Measurements from ENCODE around the gene TACC2. TPM values are rescaled to one million over a fixed set of nuclear protein-coding genes. Genes with fewer than 3 reads are reported as not detected.

Gene TACC2
- total RNA-seq, 1 donor from 2014 or later = not detected

DNA sequence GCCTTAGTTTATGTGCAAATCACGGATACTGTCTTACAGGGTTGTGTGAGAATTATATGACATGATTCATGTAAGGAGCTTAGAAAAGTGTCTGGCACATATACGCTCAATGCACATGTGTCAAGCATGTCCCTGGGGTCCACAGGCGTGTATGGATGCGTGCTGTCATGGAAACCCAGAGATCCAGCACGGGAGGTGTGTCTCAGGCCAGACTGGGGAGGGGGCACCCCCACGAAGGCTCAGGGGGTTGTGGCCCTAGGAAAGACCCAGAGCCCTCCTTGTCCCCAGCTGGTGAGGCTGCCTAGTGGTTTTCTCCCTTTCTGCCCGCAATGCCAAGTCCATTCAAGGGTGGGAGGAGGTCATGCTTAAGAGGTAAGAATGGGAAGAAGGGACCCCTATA lies 291.2 kb downstream of the TACC2 start:
- intact Hi-C loops (cut with micrococcal nuclease) = no loop called here
- Mint-ChIP-seq H3K4me1 (ENCODE audit: low read depth) (no peaks in the 10 kb centered on the region), H3K27me3 (ENCODE audit: insufficient read depth) (peaks cover 7% of the 10 kb centered on the region), H3K36me3 (ENCODE audit: low read depth) (no peaks in the 10 kb centered on the region), H3K9me3 (no peaks in the 10 kb centered on the region), H3K4me3 (no peak overlapping the region), H3K27ac (no peak overlapping the region)
- no peak for DNase-seq (ENCODE audit: low spot score)

DNA sequence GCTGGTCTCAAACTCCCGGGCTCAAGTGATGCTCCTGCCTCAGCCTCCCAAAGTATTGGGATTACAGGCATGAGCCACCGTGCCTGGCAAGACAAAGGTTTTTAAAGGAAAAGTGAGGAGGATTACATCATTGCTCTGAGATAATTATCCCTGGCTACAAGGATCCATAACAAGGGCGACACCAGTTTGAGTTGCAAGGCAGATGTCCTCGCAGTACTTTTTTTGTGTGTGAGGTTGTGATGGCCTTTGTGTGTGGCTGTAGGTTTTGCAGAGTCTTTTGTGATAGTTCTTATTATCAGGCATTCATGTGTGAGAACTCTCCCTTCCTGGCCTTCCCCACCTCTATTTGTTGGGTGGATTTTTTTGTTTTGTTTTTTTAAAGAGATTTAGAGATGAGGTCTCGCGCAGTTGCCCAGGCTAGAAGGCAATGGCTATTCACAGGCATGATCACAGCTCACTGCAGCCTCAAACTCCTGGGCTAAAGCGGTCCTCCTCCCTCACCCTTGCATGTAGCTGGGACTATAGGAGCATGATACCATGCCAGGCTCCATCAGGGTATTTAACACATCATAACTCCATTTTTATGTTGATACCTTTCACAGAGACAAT lies 292.2 kb downstream of the TACC2 start:
- H3K27ac Mint-ChIP-seq = no peak overlapping the region
- no peaks in the 10 kb centered on the region for H3K36me3 Mint-ChIP-seq (ENCODE audit: low read depth)
- no peak for DNase-seq (ENCODE audit: low spot score)
- H3K4me1 Mint-ChIP-seq (ENCODE audit: low read depth) = no peaks in the 10 kb centered on the region
- no peak overlapping the region for H3K4me3 Mint-ChIP-seq
- intact Hi-C loops (cut with micrococcal nuclease) = no loop called here
- peaks cover 7% of the 10 kb centered on the region for H3K27me3 Mint-ChIP-seq (ENCODE audit: insufficient read depth)
- H3K9me3 Mint-ChIP-seq = no peaks in the 10 kb centered on the region

- Mint-ChIP-seq H3K27ac (no peak overlapping the region), H3K4me1 (ENCODE audit: low read depth) (no peaks in the 10 kb centered on the region), H3K27me3 (ENCODE audit: insufficient read depth) (peaks cover 7% of the 10 kb centered on the region), H3K4me3 (no peak overlapping the region), H3K36me3 (ENCODE audit: low read depth) (no peaks in the 10 kb centered on the region), H3K9me3 (no peaks in the 10 kb centered on the region)
- DNase-seq (ENCODE audit: low spot score) = no peak
- intact Hi-C loops (cut with micrococcal nuclease) = no loop called here
Measured at GRCh38 chr10:122281751-122282150, 292.8 kb downstream of the TACC2 start.

GRCh38 chr10:122282253-122282671 lies 293.3 kb downstream of the TACC2 start:
- Mint-ChIP-seq H3K4me1 (ENCODE audit: low read depth) (no peaks in the 10 kb centered on the region), H3K27me3 (ENCODE audit: insufficient read depth) (peaks cover 7% of the 10 kb centered on the region), H3K9me3 (no peaks in the 10 kb centered on the region), H3K27ac (no peak overlapping the region), H3K4me3 (no peak overlapping the region), H3K36me3 (ENCODE audit: low read depth) (no peaks in the 10 kb centered on the region)
- DNase-seq (ENCODE audit: low spot score) = no peak
- intact Hi-C loops (cut with micrococcal nuclease) = no loop called here

DNA sequence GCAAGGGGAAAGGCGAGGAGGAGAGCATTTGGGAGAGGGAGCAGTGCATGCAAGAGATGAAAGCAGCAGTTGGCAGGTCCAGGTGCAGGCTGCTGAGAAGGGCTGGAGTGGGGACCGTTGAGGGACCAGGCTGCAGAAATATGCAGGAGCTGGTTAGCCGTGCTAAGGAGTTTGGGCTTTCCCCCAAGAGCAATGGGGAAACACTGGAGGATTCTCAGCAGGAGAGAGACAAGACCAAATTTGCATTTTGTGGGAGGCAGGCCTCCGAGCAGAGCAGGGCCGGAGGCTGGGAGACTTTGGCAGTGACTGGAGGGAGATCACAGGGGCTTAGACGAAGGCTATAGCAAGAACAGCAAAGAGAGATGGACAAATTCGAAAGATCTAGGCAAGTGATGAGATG lies 293.9 kb downstream of the TACC2 start:
- H3K9me3 Mint-ChIP-seq = no peaks in the 10 kb centered on the region
- peaks cover 7% of the 10 kb centered on the region for H3K27me3 Mint-ChIP-seq (ENCODE audit: insufficient read depth)
- intact Hi-C loops (cut with micrococcal nuclease) = no loop called here
- H3K4me1 Mint-ChIP-seq (ENCODE audit: low read depth) = no peaks in the 10 kb centered on the region
- H3K4me3 Mint-ChIP-seq = no peak overlapping the region
- no peak overlapping the region for H3K27ac Mint-ChIP-seq
- no peak for DNase-seq (ENCODE audit: low spot score)
- no peaks in the 10 kb centered on the region for H3K36me3 Mint-ChIP-seq (ENCODE audit: low read depth)

GRCh38 chr10:122285506-122286444 lies 296.8 kb downstream of the TACC2 start:
- H3K4me1 Mint-ChIP-seq (ENCODE audit: low read depth) = no peaks in the 10 kb centered on the region
- no peaks in the 10 kb centered on the region for H3K27me3 Mint-ChIP-seq (ENCODE audit: insufficient read depth)
- H3K4me3 Mint-ChIP-seq = no peak overlapping the region
- intact Hi-C loops (cut with micrococcal nuclease) = no loop called here
- no peaks in the 10 kb centered on the region for H3K36me3 Mint-ChIP-seq (ENCODE audit: low read depth)
- H3K27ac Mint-ChIP-seq = no peak overlapping the region
- no peaks in the 10 kb centered on the region for H3K9me3 Mint-ChIP-seq
- no peak for DNase-seq (ENCODE audit: low spot score)

- Mint-ChIP-seq H3K27me3 (ENCODE audit: insufficient read depth) (no peaks in the 10 kb centered on the region), H3K4me1 (ENCODE audit: low read depth) (no peaks in the 10 kb centered on the region), H3K27ac (no peak overlapping the region), H3K36me3 (ENCODE audit: low read depth) (no peaks in the 10 kb centered on the region), H3K4me3 (no peak overlapping the region), H3K9me3 (no peaks in the 10 kb centered on the region)
- intact Hi-C loops (cut with micrococcal nuclease) = no loop called here
- DNase-seq (ENCODE audit: low spot score) = no peak
Measured at GRCh38 chr10:122286867-122287266, 297.9 kb downstream of the TACC2 start.

GRCh38 chr10:122287570-122287969 lies 298.6 kb downstream of the TACC2 start:
- intact Hi-C loops (cut with micrococcal nuclease) = no loop called here
- Mint-ChIP-seq H3K27me3 (ENCODE audit: insufficient read depth) (no peaks in the 10 kb centered on the region), H3K4me3 (no peak overlapping the region), H3K9me3 (no peaks in the 10 kb centered on the region), H3K36me3 (ENCODE audit: low read depth) (no peaks in the 10 kb centered on the region), H3K4me1 (ENCODE audit: low read depth) (no peaks in the 10 kb centered on the region), H3K27ac (no peak overlapping the region)
- no peak for DNase-seq (ENCODE audit: low spot score)

- no peaks in the 10 kb centered on the region for H3K27me3 Mint-ChIP-seq (ENCODE audit: insufficient read depth)
- H3K4me1 Mint-ChIP-seq (ENCODE audit: low read depth) = peaks cover 5% of the 10 kb centered on the region
- intact Hi-C loops (cut with micrococcal nuclease) = no loop called here
- no peak for DNase-seq (ENCODE audit: low spot score)
- no peak overlapping the region for H3K27ac Mint-ChIP-seq
- H3K9me3 Mint-ChIP-seq = no peaks in the 10 kb centered on the region
- H3K36me3 Mint-ChIP-seq (ENCODE audit: low read depth) = no peaks in the 10 kb centered on the region
- H3K4me3 Mint-ChIP-seq = no peak overlapping the region
Measured at GRCh38 chr10:122288262-122288661, 299.3 kb downstream of the TACC2 start.

GRCh38 chr10:122288917-122289316 lies 300.0 kb downstream of the TACC2 start:
- intact Hi-C loops (cut with micrococcal nuclease) = no loop called here
- Mint-ChIP-seq H3K9me3 (no peaks in the 10 kb centered on the region), H3K27me3 (ENCODE audit: insufficient read depth) (no peaks in the 10 kb centered on the region), H3K27ac (no peak overlapping the region), H3K4me3 (no peak overlapping the region), H3K36me3 (ENCODE audit: low read depth) (no peaks in the 10 kb centered on the region), H3K4me1 (ENCODE audit: low read depth) (peaks cover 8% of the 10 kb centered on the region)
- DNase-seq (ENCODE audit: low spot score) = no peak

DNA sequence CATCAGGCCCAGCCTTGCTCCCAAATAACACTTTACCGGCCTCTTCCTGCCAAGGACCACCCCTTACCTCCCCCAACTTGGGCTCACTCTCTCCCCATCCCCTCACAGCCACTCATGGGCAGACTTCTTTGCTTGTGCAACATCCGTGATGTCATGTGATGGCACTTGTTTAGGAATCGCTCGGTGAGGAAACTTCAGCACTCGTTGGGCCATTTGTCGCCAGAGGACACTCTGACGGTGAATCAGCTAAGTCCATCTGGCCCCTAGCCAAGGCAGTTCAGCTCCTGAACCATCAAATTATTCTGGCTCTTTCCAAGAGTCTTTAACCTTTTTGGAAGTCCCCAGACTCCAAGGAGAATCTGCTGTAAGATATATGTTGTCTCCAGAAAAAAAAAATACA lies 301.4 kb downstream of the TACC2 start:
- Mint-ChIP-seq H3K27me3 (ENCODE audit: insufficient read depth) (no peaks in the 10 kb centered on the region), H3K4me3 (no peak overlapping the region), H3K9me3 (no peaks in the 10 kb centered on the region), H3K36me3 (ENCODE audit: low read depth) (no peaks in the 10 kb centered on the region), H3K27ac (no peak overlapping the region), H3K4me1 (ENCODE audit: low read depth) (peaks cover 14% of the 10 kb centered on the region)
- DNase-seq (ENCODE audit: low spot score) = no peak
- intact Hi-C loops (cut with micrococcal nuclease) = no loop called here

DNA sequence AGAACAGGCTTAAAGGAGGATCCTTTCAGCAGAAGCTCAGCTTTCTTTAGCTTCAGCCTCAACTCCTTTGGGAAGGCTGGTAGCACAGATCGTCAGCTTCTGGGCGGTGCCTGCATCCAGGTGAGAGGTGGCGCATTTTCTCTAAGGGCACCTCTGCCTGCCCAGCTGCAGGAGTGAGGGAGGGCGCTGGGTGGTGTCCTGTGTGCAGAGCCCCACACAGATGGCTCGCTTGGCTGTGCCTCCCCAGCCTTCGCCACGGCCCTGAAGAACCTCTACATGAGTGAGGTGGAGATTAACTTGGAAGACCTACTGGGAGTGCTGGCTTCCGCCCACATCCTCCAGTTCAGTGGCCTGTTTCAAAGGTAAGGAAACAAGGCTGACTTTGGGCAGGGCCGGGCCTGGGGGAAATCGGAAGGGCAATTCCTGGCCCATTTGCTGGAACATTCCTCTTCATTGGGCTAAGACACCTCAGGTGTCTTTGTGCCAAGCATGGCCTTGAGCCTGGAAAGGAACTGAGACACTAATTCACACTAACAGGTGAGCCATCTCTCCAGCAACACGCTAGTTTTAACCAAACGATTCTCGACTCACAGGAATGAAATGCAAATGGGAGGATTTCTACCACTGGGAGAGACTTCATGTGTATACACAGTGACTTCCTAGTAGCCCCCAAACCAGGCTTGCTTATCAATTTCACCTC lies 302.0 kb downstream of the TACC2 start:
- intact Hi-C loops (cut with micrococcal nuclease) = no loop called here
- H3K27ac Mint-ChIP-seq = no peak overlapping the region
- no peaks in the 10 kb centered on the region for H3K27me3 Mint-ChIP-seq (ENCODE audit: insufficient read depth)
- no peak overlapping the region for H3K4me3 Mint-ChIP-seq
- H3K4me1 Mint-ChIP-seq (ENCODE audit: low read depth) = peaks cover 17% of the 10 kb centered on the region
- no peaks in the 10 kb centered on the region for H3K36me3 Mint-ChIP-seq (ENCODE audit: low read depth)
- DNase-seq (ENCODE audit: low spot score) = no peak
- no peaks in the 10 kb centered on the region for H3K9me3 Mint-ChIP-seq

GRCh38 chr10:122291739-122292138 lies 302.8 kb downstream of the TACC2 start:
- Mint-ChIP-seq H3K4me3 (no peak overlapping the region), H3K36me3 (ENCODE audit: low read depth) (no peaks in the 10 kb centered on the region), H3K4me1 (ENCODE audit: low read depth) (peaks cover 17% of the 10 kb centered on the region), H3K9me3 (no peaks in the 10 kb centered on the region), H3K27me3 (ENCODE audit: insufficient read depth) (no peaks in the 10 kb centered on the region), H3K27ac (no peak overlapping the region)
- no peak for DNase-seq (ENCODE audit: low spot score)
- intact Hi-C loops (cut with micrococcal nuclease) = no loop called here
